Suppressor macrophage treated with lipopolysaccharide for 1 hour (primary cell): ENCODE data around the gene IL37.
"Not testable (repeated sequence)": the region's sequence is repeated elsewhere in the genome, so short reads cannot be mapped to it uniquely, and the experiment has no call there.

Source experiments
- DNase-seq, 3 donors: peaks; one replicate each; pipeline ENCODE4 v3.0.0-alpha.2; 2020 to 2022

IL37 gene

GRCh38 chr2:112923967-112924338, 13.0 kb downstream of the IL37 start:
- DNase-seq: no peak

- DNase-seq: peak in 1 of 3 donors; percentile 14
Observed at GRCh38 chr2:112924360-112924759, 13.4 kb downstream of the IL37 start.

DNA sequence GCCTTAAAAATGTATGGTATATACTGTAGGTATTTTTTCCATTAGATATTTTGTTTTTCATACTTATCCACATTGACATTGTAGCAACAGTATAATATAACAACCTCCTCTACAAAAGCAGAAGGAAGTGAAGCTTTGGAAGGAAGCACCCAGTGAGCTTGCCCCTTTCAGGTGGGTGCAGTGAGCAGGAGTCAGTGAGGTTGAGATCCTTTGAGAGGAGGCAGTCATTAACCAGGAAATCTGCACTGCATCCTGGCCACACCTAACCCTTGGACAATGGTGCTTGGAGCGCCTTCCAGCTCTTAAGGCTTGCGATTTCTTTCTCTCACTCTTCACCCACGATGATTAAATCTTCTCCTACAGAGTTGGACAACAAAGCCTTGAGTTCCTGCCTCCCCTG, 13.9 kb downstream of the IL37 start:
- DNase-seq: no peak

- no peak for DNase-seq
Observed at GRCh38 chr2:112926707-112927106, 15.7 kb downstream of the IL37 start.

- DNase-seq: no peak
Observed at GRCh38 chr2:112927745-112928144, 16.8 kb downstream of the IL37 start.

DNA sequence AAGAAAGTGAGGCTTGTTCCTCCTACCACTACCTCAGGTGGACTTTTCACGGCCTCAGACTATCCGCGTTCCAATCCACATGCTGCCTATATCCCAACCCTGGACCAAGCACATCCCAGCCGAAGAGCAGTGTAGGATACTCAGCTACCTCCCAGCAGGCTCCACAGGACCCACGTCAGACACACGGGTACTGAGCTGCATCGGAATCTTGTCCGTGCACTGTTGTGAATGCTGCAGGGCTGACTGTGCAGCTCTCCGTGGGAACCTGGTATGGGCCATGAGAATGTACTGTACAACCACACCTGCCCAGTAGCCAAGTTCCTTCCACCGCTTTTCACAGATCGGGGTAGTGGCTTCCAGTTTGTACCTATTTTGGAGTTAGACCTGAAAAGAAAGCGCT, 22.3 kb downstream of the IL37 start:
- DNase-seq: no peak

DNA sequence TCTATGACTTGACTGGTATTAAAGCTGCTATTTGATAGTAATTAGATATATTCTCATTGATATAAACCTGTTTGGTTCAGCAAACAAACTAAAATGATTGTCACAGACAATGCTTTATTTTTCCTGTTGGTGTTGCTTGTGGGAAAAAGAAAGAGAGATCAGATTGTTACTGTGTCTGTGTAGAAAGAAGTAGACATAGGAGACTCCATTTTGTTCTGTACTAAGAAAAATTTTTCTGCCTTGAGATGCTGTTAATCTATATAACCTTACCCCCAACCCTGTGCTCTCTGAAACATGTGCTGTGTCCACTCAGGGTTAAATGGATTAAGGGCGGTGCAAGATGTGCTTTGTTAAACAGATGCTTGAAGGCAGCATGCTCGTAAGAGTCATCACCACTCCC, 23.2 kb downstream of the IL37 start:
- not testable (repeated sequence) for DNase-seq

- no peak for DNase-seq
Observed at GRCh38 chr2:112936927-112937232, 25.9 kb downstream of the IL37 start.

- DNase-seq: no peak
Observed at GRCh38 chr2:112938904-112939303, 27.9 kb downstream of the IL37 start.

GRCh38 chr2:112939425-112939824, 28.5 kb downstream of the IL37 start:
- no peak for DNase-seq

- no peak for DNase-seq
Observed at GRCh38 chr2:112940859-112941625, 30.1 kb downstream of the IL37 start.

DNA sequence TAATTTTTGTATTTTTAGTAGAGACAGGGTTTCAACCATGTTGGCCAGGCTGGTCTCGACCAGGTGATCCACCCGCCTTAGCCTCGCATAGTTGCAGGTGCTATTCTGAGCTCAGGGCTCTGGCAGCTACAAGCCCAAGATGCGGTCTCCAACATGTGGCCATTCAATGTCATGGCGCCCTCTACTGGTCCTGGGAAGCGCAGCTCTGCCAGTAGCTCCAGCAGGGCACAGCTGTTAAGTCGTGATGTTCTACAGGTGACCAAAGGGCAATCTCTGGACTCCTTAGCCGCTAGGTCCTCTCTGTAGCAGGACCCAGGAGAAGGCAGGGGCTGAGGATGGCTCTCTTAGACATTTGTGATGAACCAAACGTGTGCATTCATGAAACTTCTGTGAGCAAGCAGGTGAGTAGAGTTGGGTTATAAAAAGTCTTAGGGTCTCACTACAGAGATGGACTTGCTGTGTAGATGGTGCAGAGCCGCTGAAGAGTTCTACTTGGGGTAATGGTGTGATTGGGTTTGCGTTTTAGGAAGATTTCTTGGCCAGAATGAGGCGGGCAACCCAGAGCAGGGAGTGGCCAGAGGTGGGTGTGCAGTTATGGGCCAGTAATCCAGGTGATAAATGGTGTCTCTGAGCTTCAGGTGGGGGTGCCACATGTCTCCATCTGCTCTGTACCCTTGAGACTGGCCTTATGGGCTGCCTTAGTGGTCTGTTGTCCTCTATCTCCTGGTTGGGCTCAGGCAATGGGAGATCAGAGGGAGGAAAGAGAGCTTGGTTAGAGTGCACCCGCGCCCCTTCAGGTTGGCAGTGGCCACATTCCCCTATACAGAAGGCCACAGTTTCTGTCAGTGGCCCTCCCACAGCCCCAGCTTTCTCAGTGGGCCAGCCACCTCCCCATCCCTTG, 31.0 kb downstream of the IL37 start:
- DNase-seq: peak; percentile 89 to 92 (median 92)

DNA sequence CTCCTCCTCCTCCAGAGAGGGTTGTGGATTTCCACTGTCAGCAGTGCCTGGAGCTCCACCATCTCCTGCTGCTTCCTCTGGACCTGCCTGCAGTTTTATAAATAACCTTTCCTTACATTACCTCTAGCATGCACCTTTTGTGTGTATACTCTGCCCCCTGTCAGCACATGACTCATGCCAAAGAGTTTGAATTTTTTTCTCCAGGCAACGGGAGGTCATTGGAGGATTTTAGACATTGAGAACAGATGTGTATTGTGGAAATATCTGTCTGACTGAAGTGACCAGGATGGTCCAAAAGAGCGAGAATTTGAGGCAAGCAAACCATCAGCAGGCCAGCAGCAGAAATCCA, 31.7 kb downstream of the IL37 start:
- no peak for DNase-seq

GRCh38 chr2:112944971-112945370, 34.0 kb downstream of the IL37 start:
- DNase-seq: no peak

GRCh38 chr2:112946086-112946485, 35.1 kb downstream of the IL37 start:
- no peak for DNase-seq

DNA sequence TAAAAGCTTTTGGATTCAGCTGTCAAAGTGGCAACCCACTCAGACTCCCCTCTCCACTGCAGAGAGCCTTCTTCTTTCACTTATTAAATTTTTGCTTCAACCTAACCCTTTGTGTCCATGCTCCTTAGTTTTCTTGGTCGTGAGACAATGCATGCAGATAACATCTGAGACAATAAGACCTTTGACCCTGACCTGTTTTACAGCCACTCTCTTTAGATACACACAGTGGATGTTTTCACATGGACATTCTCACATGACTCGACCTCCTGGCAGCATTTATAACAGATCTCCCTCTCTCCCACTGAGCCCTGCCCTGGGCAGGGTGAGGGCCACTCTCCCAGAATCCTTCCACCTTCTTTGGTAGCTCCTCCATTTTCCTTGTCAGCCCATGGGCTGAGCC, 36.4 kb downstream of the IL37 start:
- DNase-seq: no peak

- no peak for DNase-seq
Observed at GRCh38 chr2:112949456-112949855, 38.5 kb downstream of the IL37 start.

GRCh38 chr2:112954364-112954763, 43.4 kb downstream of the IL37 start:
- no peak for DNase-seq

GRCh38 chr2:112957511-112957910, 46.5 kb downstream of the IL37 start:
- no peak for DNase-seq

- peak; percentile 76 to 87 (median 77) for DNase-seq
Observed at GRCh38 chr2:112958428-112959108, 47.6 kb downstream of the IL37 start.

- peak; percentile 28 to 34 (median 31) for DNase-seq
Observed at GRCh38 chr2:112959109-112959812, 48.3 kb downstream of the IL37 start.

GRCh38 chr2:112960230-112960825, 49.4 kb downstream of the IL37 start:
- no peak for DNase-seq
